HG03039 (cell line): ENCODE data around the gene MYLK4.
"Not testable (repeated sequence)": the region's sequence is repeated elsewhere in the genome, so short reads cannot be mapped to it uniquely, and the experiment has no call there.

ENCODE experiments used
- ATAC-seq: cut with Tn5 transposase; IDR thresholded peaks from one replicate; pipeline ENCODE4 v1.9.1; 2021; ENCODE audit warnings: mild to moderate bottlenecking, moderate library complexity; ENCODE audit not compliant: unreplicated experiment

Gene MYLK4

GRCh38 chr6:2780102-2780737, 29.5 kb upstream of the MYLK4 start:
- no peak for ATAC-seq

- ATAC-seq, result no peak
Observed at GRCh38 chr6:2777249-2777648, 26.5 kb upstream of the MYLK4 start.

GRCh38 chr6:2775003-2775402, 24.3 kb upstream of the MYLK4 start:
- no peak for ATAC-seq

GRCh38 chr6:2773449-2773848, 22.7 kb upstream of the MYLK4 start:
- no peak for ATAC-seq

DNA sequence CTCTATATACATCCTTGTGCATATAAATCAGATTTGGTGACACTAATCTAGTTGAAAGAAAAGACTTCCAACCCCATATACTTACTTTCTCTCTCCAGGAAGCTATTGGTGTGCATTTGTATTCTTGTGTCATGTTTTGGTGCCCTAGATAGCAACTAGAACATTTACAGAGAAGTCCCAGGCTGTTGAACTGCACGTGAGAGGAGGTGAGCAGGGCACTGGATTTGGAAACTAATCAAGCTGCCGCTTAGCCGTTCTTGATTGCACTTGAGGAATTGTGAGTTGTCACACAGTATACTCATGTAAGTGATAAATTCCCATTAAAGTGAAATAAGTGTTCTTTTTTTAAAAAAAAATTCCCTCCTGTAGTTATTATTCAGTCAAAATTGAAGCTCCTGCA, 22.1 kb upstream of the MYLK4 start:
- no peak for ATAC-seq

GRCh38 chr6:2771079-2771478, 20.4 kb upstream of the MYLK4 start:
- ATAC-seq, result no peak

GRCh38 chr6:2770171-2770570, 19.4 kb upstream of the MYLK4 start:
- ATAC-seq, result no peak

DNA sequence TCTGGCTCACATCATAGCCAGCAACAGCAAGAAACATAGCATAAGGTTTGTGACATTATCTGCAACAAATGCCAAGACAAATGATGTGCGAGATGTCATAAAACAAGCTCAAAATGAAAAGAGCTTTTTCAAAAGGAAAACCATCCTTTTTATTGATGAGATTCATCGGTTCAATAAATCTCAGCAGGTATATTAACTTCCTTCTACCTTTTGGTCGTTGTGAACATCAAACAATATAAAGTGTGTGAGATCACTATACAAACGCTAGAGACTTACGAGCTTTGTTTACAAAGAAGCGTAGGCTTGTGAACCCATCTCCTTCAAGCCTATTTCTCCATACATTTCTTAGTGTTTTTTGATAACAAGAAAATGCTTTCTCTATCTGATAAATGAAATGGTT, 18.0 kb upstream of the MYLK4 start:
- no peak for ATAC-seq

GRCh38 chr6:2767657-2768524, 17.2 kb upstream of the MYLK4 start:
- no peak for ATAC-seq

GRCh38 chr6:2766767-2767656, 16.3 kb upstream of the MYLK4 start:
- no peak for ATAC-seq

DNA sequence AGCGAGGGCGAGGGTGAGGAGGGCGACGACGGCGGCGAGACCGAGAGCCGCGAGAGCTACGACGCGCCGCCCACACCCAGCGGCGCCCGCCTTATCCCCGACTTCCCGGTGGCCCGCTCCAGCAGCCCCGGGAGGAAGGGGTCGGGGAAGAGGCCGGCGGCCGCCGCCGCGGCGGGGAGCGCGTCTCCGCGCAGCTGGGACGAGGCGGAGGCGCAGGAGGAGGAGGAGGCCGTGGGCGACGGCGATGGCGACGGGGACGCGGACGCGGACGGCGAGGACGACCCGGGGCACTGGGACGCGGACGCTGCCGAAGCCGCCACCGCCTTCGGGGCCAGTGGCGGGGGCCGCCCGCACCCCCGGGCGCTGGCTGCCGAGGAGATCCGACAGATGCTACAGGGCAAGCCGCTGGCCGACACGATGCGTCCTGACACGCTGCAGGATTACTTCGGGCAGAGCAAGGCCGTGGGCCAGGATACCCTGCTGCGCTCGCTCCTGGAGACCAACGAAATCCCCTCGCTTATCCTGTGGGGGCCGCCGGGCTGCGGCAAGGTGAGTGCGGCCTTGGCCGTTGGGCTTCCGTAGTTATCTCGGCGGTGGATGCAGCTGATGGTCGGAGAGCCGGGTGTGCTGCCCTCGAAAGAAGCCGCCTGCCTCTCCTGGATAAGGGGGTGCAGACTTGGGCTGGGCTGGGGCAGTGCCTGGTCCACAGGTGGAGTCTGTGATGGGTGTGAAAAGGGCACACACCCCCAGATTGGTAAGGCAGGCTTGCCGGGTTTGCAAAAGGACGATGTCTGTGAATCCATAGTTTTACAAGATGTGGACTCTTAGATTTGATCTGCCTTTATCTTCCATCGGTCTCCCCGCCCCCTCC, 15.4 kb upstream of the MYLK4 start:
- peak; percentile 22 for ATAC-seq

- ATAC-seq, result peak; percentile 82
Observed at GRCh38 chr6:2765166-2765895, 14.6 kb upstream of the MYLK4 start, which contains the start of gene WRNIP1. Gene WRNIP1 (plus strand): TSS chr6:2765393. CDS start chr6:2765623, 230 bp downstream.

DNA sequence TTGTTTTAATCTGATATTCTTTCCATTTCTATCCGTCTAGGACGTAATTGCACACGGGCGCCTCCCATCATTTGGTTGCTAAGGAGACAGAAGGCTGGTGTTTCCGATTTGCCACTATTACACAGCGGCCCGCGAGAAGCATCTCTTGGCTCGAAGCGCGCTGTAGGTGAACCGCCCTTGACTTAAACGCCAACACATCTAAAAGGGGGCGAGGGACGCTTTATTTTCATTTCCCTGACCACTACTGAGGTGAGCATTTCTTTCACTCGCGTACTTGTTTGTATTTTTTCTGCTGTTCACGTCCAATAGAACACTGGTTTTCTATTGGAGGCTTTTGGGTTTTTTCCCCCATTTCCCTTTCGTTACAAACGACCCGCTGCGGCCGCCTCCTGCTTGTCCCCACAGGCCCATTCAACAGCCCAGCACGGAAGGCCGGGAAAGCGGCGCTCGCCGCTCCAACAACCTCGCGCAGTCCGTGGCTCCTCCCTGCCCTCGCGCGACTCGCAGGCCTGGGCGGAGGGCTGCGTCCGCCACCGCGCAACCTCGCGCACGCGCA, 14.0 kb upstream of the MYLK4 start:
- ATAC-seq, result peak; percentile 43

DNA sequence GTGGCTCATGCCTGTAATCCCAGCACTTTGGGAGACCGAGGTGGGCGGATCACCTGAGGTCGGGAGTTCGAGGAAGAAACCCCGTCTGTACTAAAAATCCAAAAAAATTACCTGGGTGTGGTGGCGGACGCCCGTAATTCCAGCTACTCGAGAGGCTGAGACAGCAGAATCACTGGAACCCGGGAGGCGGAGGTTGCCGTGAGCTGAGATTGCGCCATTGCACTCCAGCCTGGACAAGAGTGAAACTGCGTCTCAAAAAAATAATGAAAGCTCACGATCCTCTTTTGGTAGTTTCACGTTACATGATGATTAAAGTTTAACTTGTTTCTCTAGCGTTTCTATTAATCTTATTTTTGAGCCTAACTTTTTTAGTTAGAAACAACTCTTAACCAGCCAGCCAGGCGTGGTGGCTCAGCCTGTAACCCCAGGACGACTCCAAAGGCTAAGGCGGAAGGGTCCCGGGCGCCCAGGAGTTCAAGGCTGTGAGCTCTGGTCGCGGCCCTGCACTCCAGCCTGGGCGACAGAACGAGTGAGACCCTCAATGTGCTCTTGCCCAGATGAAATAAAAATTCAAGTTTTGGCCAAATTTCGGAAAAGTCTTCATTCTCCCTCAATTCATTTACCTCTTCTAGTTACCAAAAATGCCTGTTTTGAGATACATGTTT, 13.3 kb upstream of the MYLK4 start:
- ATAC-seq, result no peak

DNA sequence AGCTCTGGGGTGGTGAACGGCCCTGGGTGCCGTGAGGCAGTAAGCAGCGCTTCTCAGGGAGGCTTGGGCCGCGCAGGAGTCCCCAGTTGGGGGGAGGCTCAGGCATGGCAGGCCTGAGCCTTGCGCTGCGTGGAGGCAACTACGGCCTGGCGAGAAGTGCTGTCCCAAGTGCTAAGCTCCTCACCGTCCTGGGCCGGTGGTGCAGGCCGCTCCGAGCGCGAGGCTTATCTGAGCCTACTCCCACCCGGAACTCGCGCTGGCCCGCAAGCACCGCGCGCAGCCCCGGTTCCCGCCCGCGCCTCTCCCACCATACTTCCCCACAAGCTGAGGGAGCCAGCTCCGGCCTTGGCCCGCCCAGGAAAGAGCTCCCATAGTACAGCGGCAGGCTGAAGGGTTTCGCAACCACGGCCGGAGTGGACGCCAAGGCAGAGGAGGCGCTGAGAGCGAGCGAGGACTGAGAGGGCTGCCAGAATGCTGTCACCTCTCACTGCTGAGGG, 12.7 kb upstream of the MYLK4 start:
- no peak for ATAC-seq

DNA sequence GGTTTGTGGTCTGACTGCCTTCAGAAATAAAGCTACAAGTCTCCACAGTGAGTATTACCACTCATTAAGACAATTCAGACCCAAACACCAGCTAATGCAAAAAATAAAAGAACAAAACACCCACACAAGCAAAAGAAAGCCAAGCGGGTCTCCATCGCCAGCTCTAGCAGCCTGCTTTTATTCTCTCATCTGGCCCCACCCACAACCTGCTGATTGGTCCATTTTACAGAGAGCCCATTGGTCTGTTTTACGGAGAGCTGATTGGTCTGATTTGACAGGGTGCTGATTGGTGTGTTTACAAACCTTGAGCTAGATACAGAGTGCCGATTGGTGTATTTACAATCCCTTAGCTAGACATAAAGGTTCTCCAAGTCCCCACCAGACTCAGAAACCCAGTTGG, 12.1 kb upstream of the MYLK4 start:
- ATAC-seq, result not testable (repeated sequence)

DNA sequence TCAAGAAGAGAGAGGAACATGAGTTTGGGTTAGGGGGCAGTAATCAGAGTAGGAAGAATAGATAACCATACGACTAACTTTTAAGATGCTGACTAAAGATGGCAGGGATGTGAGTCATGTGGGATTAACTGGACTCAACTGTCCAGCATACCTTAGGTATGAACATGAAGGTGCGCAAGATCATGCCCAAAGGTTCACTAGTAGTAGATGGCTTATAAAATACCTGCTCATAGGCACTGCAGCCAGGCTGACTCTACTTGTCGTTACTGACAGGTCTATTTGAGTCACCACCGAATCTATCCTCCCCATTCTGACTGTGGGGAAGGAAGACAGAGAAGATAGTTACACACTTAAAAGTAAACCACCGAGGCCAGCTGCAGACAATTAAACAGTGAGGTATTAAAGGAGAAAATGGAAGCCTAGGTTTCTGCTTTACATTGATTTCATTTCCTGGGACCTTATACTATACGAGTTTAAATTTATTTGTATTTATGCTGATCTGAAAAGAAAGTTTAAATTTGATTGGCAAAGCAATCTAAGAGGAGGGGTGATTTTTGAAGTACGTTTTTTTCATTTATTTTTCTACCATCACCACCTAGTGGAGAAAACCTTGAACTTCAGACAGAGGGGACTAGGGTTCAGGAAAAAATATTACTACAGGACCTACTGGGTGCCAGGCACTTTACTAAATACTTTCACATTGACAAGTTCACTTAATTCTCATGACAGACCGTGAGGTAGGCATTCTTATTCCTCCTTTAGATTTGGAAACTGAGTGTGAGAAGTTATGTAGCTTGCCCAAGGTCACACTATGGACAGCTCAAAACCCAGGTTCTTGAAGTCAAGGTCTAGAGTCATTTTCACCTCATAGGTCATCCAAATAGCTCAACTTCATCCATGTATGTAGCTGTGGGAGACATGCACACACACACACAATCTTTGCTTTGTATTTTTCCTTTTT, 10.4 kb upstream of the MYLK4 start:
- no peak for ATAC-seq

GRCh38 chr6:2758980-2759379, 8.3 kb upstream of the MYLK4 start:
- ATAC-seq, result no peak
